Stimulated activated CD4-positive, alpha-beta T cell treated with anti-CD3 and anti-CD28 coated beads, Interleukin-15, amount 100 ng/mL, for 1 hour (primary cell): ENCODE data around the gene SOHLH1.

Experiments
- DNase-seq, 2 donors: peaks; one replicate each; pipeline ENCODE4 v3.0.0-alpha.2; 2020; ENCODE audit warnings: low read depth in 1 of 2, low spot score in 1 of 2

SOHLH1 gene

GRCh38 chr9:135729480-135729879 is 30.2 kb upstream of the SOHLH1 start:
- DNase-seq, result no peak

DNA sequence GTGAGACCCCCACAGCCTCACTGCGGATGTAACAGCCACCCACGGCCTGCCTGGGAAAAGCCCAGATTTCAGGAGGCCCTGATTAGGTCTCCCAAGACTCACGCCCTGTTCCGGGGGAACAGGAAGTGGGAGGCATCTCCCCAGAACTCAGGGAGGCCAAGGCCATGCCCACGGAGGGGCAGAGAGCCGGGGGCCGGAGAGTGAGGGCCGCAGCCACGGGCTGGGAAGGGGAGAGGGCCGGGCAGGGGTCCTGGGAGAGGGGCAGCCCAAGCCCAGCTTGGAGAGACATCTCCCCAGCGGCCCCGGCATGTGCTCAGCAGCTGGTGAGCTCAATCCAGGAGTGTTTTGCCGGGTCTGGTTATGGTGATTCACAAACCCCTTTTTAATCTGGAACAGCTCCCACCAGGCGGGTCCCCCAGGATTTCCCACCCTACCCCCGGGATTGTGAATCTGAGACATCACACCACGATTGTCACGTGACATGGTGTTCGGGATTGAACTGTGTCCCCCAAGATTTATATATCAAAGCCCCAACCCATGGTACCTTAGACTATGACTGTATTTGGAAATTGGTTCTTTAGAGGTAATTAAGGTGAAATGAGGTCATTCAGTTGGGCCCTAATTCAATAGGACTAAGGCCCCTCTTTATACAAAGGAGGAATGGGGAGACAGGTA is 29.3 kb upstream of the SOHLH1 start:
- no peak for DNase-seq

- DNase-seq, result no peak
Observed at GRCh38 chr9:135727257-135727875, 28.1 kb upstream of the SOHLH1 start.

- no peak for DNase-seq
Observed at GRCh38 chr9:135726138-135726853, 27.0 kb upstream of the SOHLH1 start.

GRCh38 chr9:135724186-135724787 is 25.0 kb upstream of the SOHLH1 start:
- DNase-seq, result no peak

GRCh38 chr9:135722365-135722764 is 23.1 kb upstream of the SOHLH1 start:
- no peak for DNase-seq

GRCh38 chr9:135719472-135719871 is 20.2 kb upstream of the SOHLH1 start:
- no peak for DNase-seq

GRCh38 chr9:135718616-135719015 is 19.3 kb upstream of the SOHLH1 start:
- no peak for DNase-seq

GRCh38 chr9:135717410-135717809 is 18.1 kb upstream of the SOHLH1 start:
- no peak for DNase-seq

DNA sequence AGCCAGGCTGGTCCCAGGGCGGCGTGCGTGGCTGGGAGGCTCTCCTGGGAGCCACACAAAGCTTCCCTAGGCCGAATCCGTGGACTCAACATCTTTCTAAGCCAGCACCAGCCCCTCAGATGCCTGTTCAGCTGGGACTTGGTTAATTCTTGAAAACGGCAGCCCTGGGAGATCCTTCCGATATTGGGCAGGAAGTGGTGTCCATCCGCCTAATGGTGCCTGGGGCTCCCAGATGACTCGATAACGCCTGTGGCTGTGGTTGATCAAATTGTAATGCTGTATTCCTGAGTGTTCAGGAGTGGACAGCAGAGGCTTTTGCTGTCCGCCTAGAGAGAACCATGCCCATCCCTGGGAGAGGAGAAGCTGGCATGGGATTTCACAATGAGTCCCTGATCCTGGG is 16.8 kb upstream of the SOHLH1 start:
- no peak for DNase-seq

GRCh38 chr9:135715056-135715595 is 15.8 kb upstream of the SOHLH1 start:
- no peak for DNase-seq

DNA sequence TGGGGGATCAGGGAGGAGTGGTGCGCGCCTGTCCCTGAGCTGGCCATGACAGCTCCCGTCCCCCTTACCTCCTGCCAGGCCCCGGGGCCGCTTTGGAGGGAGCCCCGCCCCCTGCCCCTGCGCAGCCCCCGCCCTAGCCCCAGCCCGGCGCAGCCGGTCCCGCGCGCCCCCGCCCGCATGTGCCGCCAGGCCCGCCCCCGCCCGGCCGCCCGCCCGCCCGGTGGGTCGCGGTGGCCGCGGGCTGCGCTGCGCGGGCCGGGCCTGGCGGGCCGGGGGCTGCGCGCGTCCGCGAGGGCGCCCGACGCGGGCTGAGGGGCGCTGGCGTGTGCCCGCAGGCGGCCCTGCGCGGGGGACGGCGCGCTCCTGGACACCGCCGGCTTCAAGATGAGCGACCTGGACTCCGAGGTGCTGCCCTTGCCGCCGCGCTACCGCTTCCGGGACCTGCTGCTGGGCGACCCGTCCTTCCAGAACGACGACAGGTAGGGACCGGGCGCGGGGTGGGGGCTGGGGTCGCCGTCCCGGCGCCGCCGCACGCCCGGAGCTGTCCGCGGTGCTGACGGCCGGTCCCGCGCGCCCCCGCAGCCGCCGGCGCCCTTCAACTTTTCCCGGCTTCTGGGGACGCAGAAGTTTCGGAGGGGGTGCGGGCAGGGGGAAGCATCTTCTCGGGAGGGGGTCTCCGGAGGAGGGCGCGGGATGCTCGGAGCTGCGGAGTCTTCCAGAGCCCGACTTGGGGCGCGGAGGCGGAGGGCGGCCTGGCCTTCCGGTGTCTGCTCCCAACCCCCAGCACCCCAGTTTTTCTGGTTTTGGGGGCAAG is 15.2 kb upstream of the SOHLH1 start:
- DNase-seq, result no peak

DNA sequence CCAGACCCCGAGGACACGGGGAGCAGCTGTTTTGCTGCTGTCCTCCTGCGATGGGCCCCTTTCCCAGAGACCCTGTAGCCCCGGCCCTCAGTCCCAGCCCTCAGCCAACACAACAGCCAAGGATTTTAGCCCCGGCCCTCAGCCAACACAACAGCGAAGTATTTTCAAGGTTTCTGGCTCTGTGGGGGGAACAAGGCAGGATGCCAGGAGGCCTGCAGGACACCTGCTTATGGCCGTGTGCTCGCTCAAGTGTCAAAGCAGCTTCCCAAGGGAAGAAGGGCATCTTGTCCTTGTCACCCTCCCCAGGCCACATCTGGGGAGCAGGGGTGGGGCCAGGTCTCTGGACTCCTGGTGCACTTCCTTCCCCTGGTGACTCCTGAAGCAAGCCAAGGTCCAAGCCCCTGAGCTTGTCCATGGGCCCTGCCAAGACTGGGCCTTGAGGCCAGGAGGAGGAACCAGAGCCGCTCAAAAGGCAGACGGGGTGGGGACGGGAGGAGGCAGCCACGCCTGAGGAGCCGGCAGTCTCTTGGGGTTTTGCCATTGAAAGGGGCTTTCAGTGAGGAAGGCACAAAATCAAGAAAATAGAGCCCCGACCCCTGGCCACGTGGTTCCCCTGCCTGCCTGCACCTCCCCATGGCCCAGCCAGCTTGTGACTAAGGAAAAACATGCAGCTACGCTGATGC is 13.5 kb upstream of the SOHLH1 start:
- no peak for DNase-seq

GRCh38 chr9:135711881-135712280 is 12.6 kb upstream of the SOHLH1 start:
- no peak for DNase-seq

- DNase-seq, result no peak
Observed at GRCh38 chr9:135711391-135711790, 12.1 kb upstream of the SOHLH1 start.

GRCh38 chr9:135708164-135708563 is 8.9 kb upstream of the SOHLH1 start:
- DNase-seq, result no peak

- no peak for DNase-seq
Observed at GRCh38 chr9:135707252-135708138, 8.2 kb upstream of the SOHLH1 start.

DNA sequence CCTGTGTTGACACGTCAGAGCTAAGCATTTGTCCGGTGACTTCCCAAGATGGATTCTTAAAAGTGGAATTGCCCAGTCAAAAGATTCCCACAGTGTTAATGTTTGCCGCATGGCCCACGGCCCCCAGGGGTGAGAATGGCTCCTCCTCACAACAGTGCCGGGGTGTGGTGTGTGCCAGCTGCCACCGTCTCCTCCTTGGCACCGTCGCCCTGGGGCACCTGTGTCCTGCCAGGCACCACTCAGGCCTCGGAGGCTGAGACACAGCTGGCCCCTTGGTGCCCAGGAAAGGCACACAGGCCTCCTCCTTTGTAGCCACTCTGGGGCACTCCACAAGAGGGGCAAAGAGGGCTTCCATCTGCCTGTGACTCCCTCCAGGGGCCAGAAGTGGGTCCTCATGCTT is 7.0 kb upstream of the SOHLH1 start:
- DNase-seq, result no peak

DNA sequence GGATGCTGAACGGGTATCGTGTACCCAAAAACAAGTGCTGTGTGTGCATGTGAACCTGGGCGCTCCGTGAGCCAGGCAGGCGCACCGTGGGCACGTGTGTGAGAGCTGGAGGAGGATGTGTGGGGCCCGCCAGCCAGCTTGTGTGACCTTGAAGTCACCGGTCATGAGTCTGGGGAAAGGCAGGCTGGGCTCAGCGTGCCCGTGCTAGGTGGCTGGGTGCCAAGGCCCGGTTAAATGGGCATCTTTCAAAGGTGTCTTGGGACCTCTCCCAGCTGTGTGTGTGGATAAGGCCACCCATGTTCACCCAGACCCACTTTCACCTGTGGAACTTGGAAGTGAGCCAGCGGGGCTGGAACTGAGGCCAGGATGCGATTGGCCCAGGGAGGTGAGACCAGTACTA is 6.1 kb upstream of the SOHLH1 start:
- DNase-seq, result no peak
